ENCODE results near the gene DPP4.

GRCh38 chr2:162067596-162067995 lies 6.4 kb downstream of the DPP4 start:
- TF ChIP-seq REST (IDR thresholded peaks at IDR 0.05) (no peak), EP300 (IDR thresholded peaks at IDR 0.05) (no peak), CTCF (IDR thresholded peaks at IDR 0.05) (no peak), ZFP36 (IDR thresholded peaks at IDR 0.05; ENCODE audit: borderline replicate concordance, partially characterized antibody) (no peak), POLR2A (IDR thresholded peaks at IDR 0.05; ENCODE audit: low read length) (no peak), RFX5 (IDR thresholded peaks at IDR 0.05) (no peak), EHF (CRISPR knock-in tag; IDR thresholded peaks at IDR 0.05) (no peak), RCOR1 (IDR thresholded peaks at IDR 0.05; ENCODE audit: low read depth, low read length) (no peak)
